B cell (primary cell): ENCODE data around the gene FER.

Experiments
- EZH2 ChIP-seq: IDR thresholded peaks from 2 replicates; pipeline ENCODE4 v1.6.1; 2012; ENCODE audit warnings: borderline replicate concordance, low read depth, mild to moderate bottlenecking, moderate library complexity, low read length; ENCODE audit not compliant: insufficient read depth, poor library complexity, severe bottlenecking
- TF ChIP-seq, protein P1 (sequence below): fragments of 200-600 bp; IDR thresholded peaks from one replicate; pipeline ENCODE4 v1.8.0; 2022; ENCODE audit warnings: antibody characterized with exemption, mild to moderate bottlenecking

DNA sequence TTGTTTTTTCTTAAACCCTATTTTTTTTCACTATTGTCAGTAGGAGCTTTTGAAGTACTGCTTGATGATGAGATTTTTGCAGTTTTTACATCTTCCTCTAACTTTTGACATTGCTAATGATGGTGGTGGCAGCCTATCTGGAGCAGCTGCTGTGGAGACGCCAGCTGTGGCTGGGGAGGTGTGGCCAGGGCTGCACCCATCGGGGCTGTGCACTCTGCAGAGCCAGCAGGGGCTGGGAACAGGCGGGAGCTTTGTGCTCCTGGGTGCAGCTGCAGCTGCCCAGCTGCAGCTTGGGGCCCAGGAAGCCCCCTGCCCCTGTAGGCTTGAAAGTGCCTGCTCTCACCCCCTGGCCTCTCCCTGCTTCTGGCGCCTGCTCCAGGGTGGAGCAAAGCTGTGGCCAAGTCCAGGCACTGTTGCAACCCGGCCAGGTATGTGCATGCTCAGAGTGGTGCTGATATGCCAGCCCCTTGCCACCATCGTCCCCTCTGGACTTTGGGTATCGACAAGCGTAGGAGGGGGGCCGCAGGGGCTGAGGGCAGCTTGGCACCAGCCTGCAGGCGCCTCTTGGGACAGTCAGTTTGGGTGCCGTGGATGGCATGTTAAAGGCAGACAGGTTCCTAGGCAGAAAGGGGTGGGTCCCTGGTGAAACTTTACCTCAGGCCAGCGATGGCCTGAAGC, 39.2 kb downstream of the FER start:
- TF ChIP-seq, protein P1, sequence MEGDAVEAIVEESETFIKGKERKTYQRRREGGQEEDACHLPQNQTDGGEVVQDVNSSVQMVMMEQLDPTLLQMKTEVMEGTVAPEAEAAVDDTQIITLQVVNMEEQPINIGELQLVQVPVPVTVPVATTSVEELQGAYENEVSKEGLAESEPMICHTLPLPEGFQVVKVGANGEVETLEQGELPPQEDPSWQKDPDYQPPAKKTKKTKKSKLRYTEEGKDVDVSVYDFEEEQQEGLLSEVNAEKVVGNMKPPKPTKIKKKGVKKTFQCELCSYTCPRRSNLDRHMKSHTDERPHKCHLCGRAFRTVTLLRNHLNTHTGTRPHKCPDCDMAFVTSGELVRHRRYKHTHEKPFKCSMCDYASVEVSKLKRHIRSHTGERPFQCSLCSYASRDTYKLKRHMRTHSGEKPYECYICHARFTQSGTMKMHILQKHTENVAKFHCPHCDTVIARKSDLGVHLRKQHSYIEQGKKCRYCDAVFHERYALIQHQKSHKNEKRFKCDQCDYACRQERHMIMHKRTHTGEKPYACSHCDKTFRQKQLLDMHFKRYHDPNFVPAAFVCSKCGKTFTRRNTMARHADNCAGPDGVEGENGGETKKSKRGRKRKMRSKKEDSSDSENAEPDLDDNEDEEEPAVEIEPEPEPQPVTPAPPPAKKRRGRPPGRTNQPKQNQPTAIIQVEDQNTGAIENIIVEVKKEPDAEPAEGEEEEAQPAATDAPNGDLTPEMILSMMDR, result no peak
- TF ChIP-seq EZH2, result no peak
